Uterus (tissue), 4 donors: ENCODE measurements around the gene IZUMO2. TPM values are rescaled to one million over a fixed set of nuclear protein-coding genes. Genes with fewer than 3 reads are reported as not detected.

Experiments
- DNase-seq, 2 donors: peaks; one replicate each; pipeline ENCODE4 v3.0.0-alpha.2; 2019 to 2020
- H3K27ac ChIP-seq, 2 donors: fragments of 200-600 bp; sonication (generic); 1 replicate in 1 of 2; 2 replicates in 1 of 2; pipeline ENCODE4 v1.5.1; 2016 to 2018
- H3K27me3 ChIP-seq, 2 donors: fragments of 200-600 bp; sonication (generic); one replicate each; pipeline ENCODE4 v1.5.1; 2018 to 2019; ENCODE audit warnings: control low read depth in 1 of 2
- H3K36me3 ChIP-seq, 2 donors: fragments of 200-600 bp; sonication (generic); one replicate each; pipeline ENCODE4 v1.5.1; 2019; ENCODE audit warnings: control low read depth in 1 of 2
- H3K4me1 ChIP-seq, 2 donors: fragments of 200-600 bp; sonication (generic); one replicate each; pipeline ENCODE4 v1.5.1; 2018 to 2019; ENCODE audit warnings: control low read depth in 1 of 2
- H3K4me3 ChIP-seq, 2 donors: fragments of 200-600 bp; sonication (generic); 1 replicate in 1 of 2; 2 replicates in 1 of 2; pipeline ENCODE4 v1.5.1; 2018 to 2019; ENCODE audit warnings: mild to moderate bottlenecking in 1 of 2
- H3K9me3 ChIP-seq, 2 donors: fragments of 200-600 bp; sonication (generic); one replicate each; pipeline ENCODE4 v1.5.1; 2019; ENCODE audit warnings: control low read depth in 1 of 2
- POLR2A ChIP-seq, 2 donors: fragments of 450-650 bp; IDR thresholded peaks; one replicate each; pipeline ENCODE4 v1.6.1; 2016; ENCODE audit warnings: antibody characterized with exemption in 2 of 2, mild to moderate bottlenecking in 1 of 2, moderate library complexity in 1 of 2
- intact Hi-C: fragments of 100-400 bp; cut with DNase I; formaldehyde crosslinking; loops from one replicate; pipeline ENCODE4 v1.15.1; 2023; ENCODE audit warnings: low total_unique reads
- total RNA-seq, 4 donors: library from RNA; depleted of rRNA in 3 of 4; stranded (reverse); fragments of >200 nt in 3 of 4; gene quantifications; one replicate each; pipeline versions ENCODE4 v1.1.0 to v1.2.4, GENCODE V29; 2014 to 2023
- TF ChIP-seq, protein P1 (sequence below), 4 experiments: fragments of 200-600 bp in 2 of 4; fragments of 450-650 bp in 2 of 4; sonication (generic) in 2 of 4; IDR thresholded peaks; one replicate each; pipeline ENCODE4 v1.5.1; 2016 to 2019; ENCODE audit warnings: antibody characterized with exemption in 4 of 4, mild to moderate bottlenecking in 2 of 4, moderate library complexity in 1 of 4
- donor health status: DM: yes; HTN: yes; CAD: no.

Gene IZUMO2
- total RNA-seq, 4 donors from 2014 or later = not detected

GRCh38 chr19:50189331-50189730, 26.2 kb upstream of the IZUMO2 start:
- TF ChIP-seq, protein P1, sequence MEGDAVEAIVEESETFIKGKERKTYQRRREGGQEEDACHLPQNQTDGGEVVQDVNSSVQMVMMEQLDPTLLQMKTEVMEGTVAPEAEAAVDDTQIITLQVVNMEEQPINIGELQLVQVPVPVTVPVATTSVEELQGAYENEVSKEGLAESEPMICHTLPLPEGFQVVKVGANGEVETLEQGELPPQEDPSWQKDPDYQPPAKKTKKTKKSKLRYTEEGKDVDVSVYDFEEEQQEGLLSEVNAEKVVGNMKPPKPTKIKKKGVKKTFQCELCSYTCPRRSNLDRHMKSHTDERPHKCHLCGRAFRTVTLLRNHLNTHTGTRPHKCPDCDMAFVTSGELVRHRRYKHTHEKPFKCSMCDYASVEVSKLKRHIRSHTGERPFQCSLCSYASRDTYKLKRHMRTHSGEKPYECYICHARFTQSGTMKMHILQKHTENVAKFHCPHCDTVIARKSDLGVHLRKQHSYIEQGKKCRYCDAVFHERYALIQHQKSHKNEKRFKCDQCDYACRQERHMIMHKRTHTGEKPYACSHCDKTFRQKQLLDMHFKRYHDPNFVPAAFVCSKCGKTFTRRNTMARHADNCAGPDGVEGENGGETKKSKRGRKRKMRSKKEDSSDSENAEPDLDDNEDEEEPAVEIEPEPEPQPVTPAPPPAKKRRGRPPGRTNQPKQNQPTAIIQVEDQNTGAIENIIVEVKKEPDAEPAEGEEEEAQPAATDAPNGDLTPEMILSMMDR (IDR thresholded peaks at IDR 0.05) = no peak
- TF ChIP-seq POLR2A (IDR thresholded peaks at IDR 0.05) = no peak
- intact Hi-C loops = no loop called here
- no peaks in the 10 kb centered on the region for H3K4me1 ChIP-seq

GRCh38 chr19:50187937-50188336, 24.9 kb upstream of the IZUMO2 start:
- DNase-seq = no peak
- TF ChIP-seq, protein P1 (IDR thresholded peaks at IDR 0.05) = no peak
- TF ChIP-seq POLR2A (IDR thresholded peaks at IDR 0.05) = no peak
- Histone ChIP-seq H3K4me1 (no peaks in the 10 kb centered on the region), H3K9me3 (peaks cover 0 to 3% of the 10 kb centered on the region in 2 donors), H3K36me3 (no peaks in the 10 kb centered on the region), H3K27ac (no peak overlapping the region), H3K4me3 (no peak overlapping the region), H3K27me3 (no peaks in the 10 kb centered on the region)
- intact Hi-C loops = no loop called here

More at GRCh38 chr19:50189331-50189730, 26.2 kb upstream of the IZUMO2 start:
- no peak overlapping the region for H3K27ac ChIP-seq
- H3K36me3 ChIP-seq = no peaks in the 10 kb centered on the region
- peaks cover 0 to 3% of the 10 kb centered on the region in 2 donors for H3K9me3 ChIP-seq
- H3K4me3 ChIP-seq = no peak overlapping the region
- H3K27me3 ChIP-seq = no peaks in the 10 kb centered on the region
- no peak for DNase-seq

DNA sequence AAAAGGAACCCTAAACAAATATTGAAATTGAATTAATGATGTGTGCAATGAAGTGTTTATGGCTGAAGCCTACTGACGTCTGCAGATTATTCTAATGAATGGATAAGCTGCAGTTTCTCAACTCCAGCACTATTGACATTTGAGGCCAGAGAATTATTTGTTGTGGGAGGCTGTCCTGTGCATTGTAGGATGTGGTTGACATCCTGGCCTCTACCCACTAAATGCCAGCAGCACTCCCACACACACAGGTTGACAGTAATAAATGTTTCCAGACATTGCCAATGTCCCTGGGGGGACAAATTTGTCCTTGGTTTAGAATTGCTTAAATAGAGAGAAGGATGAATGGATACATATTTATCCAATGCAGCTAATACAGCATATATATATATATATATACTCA, 21.1 kb upstream of the IZUMO2 start:
- H3K36me3 ChIP-seq = no peaks in the 10 kb centered on the region
- H3K4me3 ChIP-seq = no peak overlapping the region
- no peaks in the 10 kb centered on the region for H3K4me1 ChIP-seq
- no peaks in the 10 kb centered on the region for H3K27me3 ChIP-seq
- H3K27ac ChIP-seq = no peak overlapping the region
- intact Hi-C loops = no loop called here
- no peak for DNase-seq
- H3K9me3 ChIP-seq = peaks cover 0 to 3% of the 10 kb centered on the region in 2 donors
- TF ChIP-seq POLR2A (IDR thresholded peaks at IDR 0.05) = no peak
- TF ChIP-seq, protein P1 (IDR thresholded peaks at IDR 0.05) = no peak

DNA sequence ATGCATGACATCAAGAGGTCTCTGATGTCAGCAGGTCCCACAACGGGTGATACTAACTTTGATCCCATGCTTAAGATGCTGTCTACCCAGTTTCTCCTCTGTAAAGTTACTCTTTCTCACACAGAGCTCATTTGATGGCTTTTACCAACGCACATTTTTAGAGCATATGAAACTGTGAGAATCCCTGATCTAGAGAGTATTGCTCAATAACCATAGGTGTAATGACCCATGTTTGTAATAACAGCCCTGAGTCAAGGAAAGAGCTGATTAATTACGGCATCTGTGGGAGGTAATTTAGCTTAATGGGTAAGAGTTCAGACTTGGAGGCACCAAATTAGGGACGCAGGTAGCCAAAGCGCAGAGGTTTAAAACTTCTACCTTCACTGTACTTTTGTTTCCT, 18.0 kb upstream of the IZUMO2 start:
- no peak for DNase-seq
- intact Hi-C loops = no loop called here
- H3K27ac ChIP-seq = no peak overlapping the region
- no peaks in the 10 kb centered on the region for H3K4me1 ChIP-seq
- no peaks in the 10 kb centered on the region for H3K27me3 ChIP-seq
- H3K36me3 ChIP-seq = no peaks in the 10 kb centered on the region
- peaks cover 0 to 3% of the 10 kb centered on the region in 2 donors for H3K9me3 ChIP-seq
- TF ChIP-seq, protein P1 (IDR thresholded peaks at IDR 0.05) = no peak
- no peak for TF ChIP-seq POLR2A (IDR thresholded peaks at IDR 0.05)
- H3K4me3 ChIP-seq = no peak overlapping the region

DNA sequence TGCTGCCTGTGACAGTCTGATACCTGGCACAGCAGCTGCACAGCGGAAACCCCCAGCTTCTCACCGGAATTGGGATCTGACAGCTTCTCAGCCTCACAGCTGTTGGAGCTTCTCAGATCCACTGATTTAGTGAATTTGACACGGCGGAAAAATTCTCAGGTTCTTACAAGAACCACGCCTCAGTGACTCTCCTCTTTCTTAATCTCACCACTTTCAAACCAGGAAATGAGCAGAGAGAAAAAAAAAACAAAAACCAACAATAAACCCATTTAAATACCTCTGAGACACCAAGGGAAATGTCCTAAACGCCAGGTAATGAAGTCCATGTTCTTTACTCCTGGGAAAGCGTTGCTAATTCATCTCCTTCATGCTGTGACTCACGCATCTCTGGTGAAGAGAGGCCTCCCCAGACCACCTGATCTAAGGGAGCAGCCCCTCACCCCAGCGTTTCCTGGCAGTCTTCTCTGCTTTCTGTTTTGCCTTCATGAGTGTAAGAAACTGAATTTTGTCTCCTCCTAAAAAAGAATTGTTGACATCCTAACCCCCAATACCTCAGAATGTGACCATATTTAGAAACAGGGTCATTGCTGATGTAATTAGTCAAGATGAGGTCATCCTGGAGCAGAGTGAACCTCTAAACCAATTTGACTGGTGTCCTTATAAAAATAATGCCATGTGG, 15.9 kb upstream of the IZUMO2 start:
- no peak for TF ChIP-seq POLR2A (IDR thresholded peaks at IDR 0.05)
- TF ChIP-seq, protein P1 (IDR thresholded peaks at IDR 0.05) = no peak

More for the DNA sequence above, 15.9 kb upstream of the IZUMO2 start:
- intact Hi-C loops = no loop called here
- Histone ChIP-seq H3K27ac (no peak overlapping the region), H3K9me3 (no peaks in the 10 kb centered on the region), H3K4me1 (no peaks in the 10 kb centered on the region), H3K4me3 (no peak overlapping the region), H3K27me3 (no peaks in the 10 kb centered on the region), H3K36me3 (no peaks in the 10 kb centered on the region)
- no peak for DNase-seq
